ENCODE data around the gene USP3.
A peak's percentile ranks its signal among the peaks of the same experiment; 100 is the strongest.

Gene USP3

GRCh38 chr15:63504247-63504978 is at the start of gene USP3:
USP3 (plus strand) TSS chr15:63504593; CDS start chr15:63504740, 147 bp downstream.
- peak; percentile 92 to 94 for DNase-seq

GRCh38 chr15:63456258-63456657 is 48.1 kb upstream of the USP3 start:
- DNase-seq = no peak

- DNase-seq = no peak
These were observed 47.0 kb upstream of the USP3 start for GRCh38 chr15:63457379-63457778.

- DNase-seq = no peak
These were observed 46.4 kb upstream of the USP3 start for GRCh38 chr15:63458026-63458425.

- DNase-seq = no peak
These were observed 45.5 kb upstream of the USP3 start for GRCh38 chr15:63458794-63459395.

GRCh38 chr15:63460210-63461155 is 43.9 kb upstream of the USP3 start:
- no peak for DNase-seq

GRCh38 chr15:63461230-63461985 is 43.0 kb upstream of the USP3 start:
- DNase-seq = no peak

GRCh38 chr15:63462088-63462487 is 42.3 kb upstream of the USP3 start:
- no peak for DNase-seq

- no peak for DNase-seq
These were observed 41.4 kb upstream of the USP3 start for GRCh38 chr15:63463036-63463435.

GRCh38 chr15:63463793-63464192 is 40.6 kb upstream of the USP3 start:
- DNase-seq = no peak

GRCh38 chr15:63465104-63465503 is 39.3 kb upstream of the USP3 start:
- no peak for DNase-seq

- peak; percentile 24 to 55 for DNase-seq
These were observed 37.8 kb upstream of the USP3 start for GRCh38 chr15:63466378-63467192.

- DNase-seq = peak; percentile 27 to 38
These were observed 35.2 kb upstream of the USP3 start for GRCh38 chr15:63469190-63469589.

GRCh38 chr15:63469984-63470383 is 34.4 kb upstream of the USP3 start:
- DNase-seq = no peak

- DNase-seq = no peak
These were observed 31.2 kb upstream of the USP3 start for GRCh38 chr15:63473007-63473748.

- DNase-seq = no peak
These were observed 30.7 kb upstream of the USP3 start for GRCh38 chr15:63473749-63473998.

- peak; percentile 50 to 66 for DNase-seq
These were observed 30.2 kb upstream of the USP3 start for GRCh38 chr15:63473999-63474809.

GRCh38 chr15:63474810-63475316 is 29.5 kb upstream of the USP3 start:
- DNase-seq = no peak

- DNase-seq = no peak
These were observed 28.7 kb upstream of the USP3 start for GRCh38 chr15:63475707-63476106.

GRCh38 chr15:63476229-63476632 is 28.2 kb upstream of the USP3 start:
- DNase-seq = no peak
